CD14-positive monocyte (primary cell): ENCODE data around the gene ARID2. TPM values are rescaled to one million over a fixed set of nuclear protein-coding genes. Genes with fewer than 3 reads are reported as not detected.
A peak's percentile ranks its signal among the peaks of the same experiment; 100 is the strongest.

Source experiments
- DNase-seq, 3 donors: peaks; one replicate each; pipeline ENCODE4 v3.0.0-alpha.2; 2011 to 2022
- H2AFZ ChIP-seq: 2 replicates; pipeline ENCODE4 v1.6.0; 2012; ENCODE audit warnings: mild to moderate bottlenecking, low read depth, low read length, inconsistent platforms; ENCODE audit not compliant: insufficient read depth, poor library complexity, severe bottlenecking
- H3K27ac ChIP-seq, 2 donors: 1 replicate in 1 of 2; 2 replicates in 1 of 2; pipeline ENCODE4 v1.5.1; 2012 to 2013; ENCODE audit warnings: low read length in 2 of 2, control low read depth in 1 of 2, inconsistent platforms in 1 of 2, low read depth in 1 of 2, mild to moderate bottlenecking in 1 of 2
- H3K27me3 ChIP-seq, 2 donors: one replicate each; pipeline versions ENCODE4 v1.6.0 to v1.6.1; 2011 to 2013; ENCODE audit warnings: low read length in 2 of 2; ENCODE audit not compliant: control insufficient read depth in 2 of 2, insufficient read depth in 2 of 2
- H3K36me3 ChIP-seq, 2 donors: replicated peaks in 1 of 2; 1 replicate in 1 of 2; 2 replicates in 1 of 2; pipeline versions ENCODE4 v1.5.1 to v1.6.1; 2012 to 2013; ENCODE audit warnings: low read length in 2 of 2, control low read depth in 1 of 2, inconsistent platforms in 1 of 2, mild to moderate bottlenecking in 1 of 2; ENCODE audit not compliant: insufficient read depth in 2 of 2, control insufficient read depth in 1 of 2
- H3K4me1 ChIP-seq, 2 donors: 1 replicate in 1 of 2; 2 replicates in 1 of 2; pipeline versions ENCODE4 v1.5.1 to v1.6.1; 2012 to 2013; ENCODE audit warnings: low read length in 2 of 2, control low read depth in 1 of 2, inconsistent platforms in 1 of 2, mild to moderate bottlenecking in 1 of 2, moderate library complexity in 1 of 2; ENCODE audit not compliant: insufficient read depth in 2 of 2, control insufficient read depth in 1 of 2
- H3K4me2 ChIP-seq: replicated peaks from 2 replicates; pipeline ENCODE3; 2012; ENCODE audit warnings: low read length, moderate library complexity, mild to moderate bottlenecking; ENCODE audit not compliant: poor library complexity, severe bottlenecking; ENCODE audit errors: extremely low read depth
- H3K4me3 ChIP-seq, 3 experiments: fragments of 200-600 bp in 1 of 3; sonication (generic) in 1 of 3; replicated peaks in 1 of 3; 1 replicate in 2 of 3; 2 replicates in 1 of 3; pipeline ENCODE4 v1.5.1; 2011 to 2013; ENCODE audit warnings: low read length in 3 of 3, mild to moderate bottlenecking in 3 of 3, control low read depth in 2 of 3, low read depth in 2 of 3, inconsistent platforms in 1 of 3, moderate library complexity in 1 of 3
- H3K79me2 ChIP-seq: 2 replicates; pipeline ENCODE4 v1.6.0; 2012; ENCODE audit warnings: mild to moderate bottlenecking, control low read depth, inconsistent platforms, low read length, moderate library complexity; ENCODE audit not compliant: insufficient read depth
- H3K9ac ChIP-seq: 2 replicates; pipeline ENCODE4 v1.6.0; 2017; ENCODE audit warnings: low read length, mild to moderate bottlenecking; ENCODE audit not compliant: insufficient read depth, poor library complexity, severe bottlenecking
- H3K9me3 ChIP-seq, 2 donors: replicated peaks in 1 of 2; 1 replicate in 1 of 2; 2 replicates in 1 of 2; pipeline versions ENCODE4 v1.5.1 to v1.6.1; 2012 to 2013; ENCODE audit warnings: low read length in 2 of 2, control low read depth in 1 of 2; ENCODE audit not compliant: control insufficient read depth in 1 of 2, insufficient read depth in 1 of 2
- H4K20me1 ChIP-seq: 2 replicates; pipeline ENCODE4 v1.6.0; 2012; ENCODE audit warnings: mild to moderate bottlenecking, low read length, control low read depth, moderate library complexity; ENCODE audit not compliant: insufficient read depth
- H3K27ac Mint-ChIP-seq, 7 donors: one replicate each; pipeline ENCODE4 v1.8.0; 2020; ENCODE audit warnings: mild to moderate bottlenecking in 7 of 7, mixed read lengths in 7 of 7, moderate library complexity in 6 of 7, inconsistent platforms in 2 of 7
- H3K27me3 Mint-ChIP-seq, 3 donors: one replicate each; pipeline ENCODE4 v1.8.0; 2021 to 2022; ENCODE audit warnings: low read depth in 3 of 3, mild to moderate bottlenecking in 3 of 3, mixed read lengths in 3 of 3, moderate library complexity in 3 of 3, inconsistent platforms in 1 of 3
- H3K36me3 Mint-ChIP-seq, 2 donors: one replicate each; pipeline ENCODE4 v1.8.0; 2020; ENCODE audit warnings: mixed read lengths in 2 of 2, inconsistent platforms in 1 of 2, mild to moderate bottlenecking in 1 of 2
- H3K4me1 Mint-ChIP-seq: one replicate; pipeline ENCODE4 v1.8.0; 2020; ENCODE audit warnings: mild to moderate bottlenecking, mixed read lengths
- H3K4me3 Mint-ChIP-seq, 2 donors: one replicate each; pipeline ENCODE4 v1.8.0; 2020; ENCODE audit warnings: mild to moderate bottlenecking in 2 of 2, mixed read lengths in 2 of 2, moderate library complexity in 1 of 2
- H3K9me3 Mint-ChIP-seq, 7 donors: one replicate each; pipeline ENCODE4 v1.8.0; 2020 to 2022; ENCODE audit warnings: mixed read lengths in 7 of 7, mild to moderate bottlenecking in 6 of 7, moderate library complexity in 6 of 7, inconsistent platforms in 2 of 7
- CTCF ChIP-seq: fragments of 200-600 bp; IDR thresholded peaks from one replicate; pipeline ENCODE4 v1.8.0; 2022; ENCODE audit warnings: antibody characterized with exemption, mild to moderate bottlenecking
- whole genome bisulfite sequencing: methylation state at CpG from one replicate; pipeline ENCODE4 v1.1.5; 2013; ENCODE audit warnings: missing lambda C conversion rate; ENCODE audit not compliant: insufficient coverage; 5-methylcytosine and 5-hydroxymethylcytosine counted together
- intact Hi-C, 2 donors: fragments of 100-400 bp; cut with micrococcal nuclease; formaldehyde crosslinking; loops; one replicate each; pipeline versions ENCODE4 v1.15.0 to v1.15.1; 2023
- polyA plus RNA-seq, 3 donors: library from polyadenylated mRNA; depleted of rRNA in 1 of 3; unstranded in 2 of 3; stranded (reverse) in 1 of 3; fragments of 300-500 nt in 2 of 3; fragments of >200 nt in 1 of 3; fragmentation: Illumina TruSeq in 2 of 3; gene quantifications; 1 replicate in 2 of 3; 2 replicates in 1 of 3; pipeline ENCODE4 v1.2.3, GENCODE V29; 2012 to 2021

Gene ARID2
- polyA plus RNA-seq, 3 donors: 3.0 to 8.0 (median 4.7) TPM

- Histone ChIP-seq H3K36me3 (peaks cover 2 to 3% of the 10 kb centered on the region in 2 donors), H3K4me2 (no peak overlapping the region), H3K4me3 (no peak overlapping the region), H3K79me2 (peaks cover 62% of the 10 kb centered on the region), H3K27me3 (no peaks in the 10 kb centered on the region), H4K20me1 (peaks cover 60% of the 10 kb centered on the region), H3K9ac (no peak overlapping the region), H3K4me1 (no peaks in the 10 kb centered on the region), H3K27ac (no peak overlapping the region), H2AFZ (no peak overlapping the region), H3K9me3 (no peaks in the 10 kb centered on the region)
- intact Hi-C loops: no loop called here
- Mint-ChIP-seq H3K4me3 (no peak overlapping the region), H3K4me1 (peaks cover 4% of the 10 kb centered on the region), H3K27me3 (no peaks in the 10 kb centered on the region), H3K9me3 (no peaks in the 10 kb centered on the region), H3K36me3 (peaks cover 3 to 9% of the 10 kb centered on the region in 2 donors), H3K27ac (peak overlapping the region in 1 of 7 donors; percentile 48)
- no peak for TF ChIP-seq CTCF
- no peak for DNase-seq
Observed at GRCh38 chr12:45789025-45789424, 59.5 kb downstream of the ARID2 start.

GRCh38 chr12:45794422-45794821, 64.9 kb downstream of the ARID2 start:
- no peaks in the 10 kb centered on the region for H3K9me3 ChIP-seq
- Mint-ChIP-seq H3K27ac (no peak overlapping the region), H3K27me3 (no peaks in the 10 kb centered on the region), H3K4me1 (peaks cover 1% of the 10 kb centered on the region), H3K4me3 (no peak overlapping the region), H3K36me3 (peaks cover 9 to 11% of the 10 kb centered on the region in 2 donors), H3K9me3 (peaks cover 0 to 1% (median 0%) of the 10 kb centered on the region in 7 donors)
- peaks cover 36% of the 10 kb centered on the region for H3K79me2 ChIP-seq
- H3K27ac ChIP-seq: no peak overlapping the region
- H2AFZ ChIP-seq: no peak overlapping the region
- no peak overlapping the region for H3K4me3 ChIP-seq
- H3K36me3 ChIP-seq: peaks cover 5 to 11% of the 10 kb centered on the region in 2 donors
- no peak overlapping the region for H3K4me2 ChIP-seq
- H3K4me1 ChIP-seq: no peaks in the 10 kb centered on the region
- no peak for TF ChIP-seq CTCF
- H3K9ac ChIP-seq: no peak overlapping the region
- H3K27me3 ChIP-seq: no peaks in the 10 kb centered on the region
- peaks cover 29% of the 10 kb centered on the region for H4K20me1 ChIP-seq
- intact Hi-C loops: no loop called here
- 100% methylated on average over 2 of the region's 5 CpGs for WGBS
- DNase-seq: no peak
